HepG2 (cell line): ENCODE measurements around the gene CAGE1. TPM values are rescaled to one million over a fixed set of nuclear protein-coding genes. Genes with fewer than 3 reads are reported as not detected.
A peak's percentile ranks its signal among the peaks of the same experiment; 100 is the strongest.

ENCODE experiments used
- CBX1 ChIP-seq: IDR thresholded peaks from one replicate; pipeline ENCODE4 v1.6.1; 2016; ENCODE audit warnings: antibody characterized with exemption, low read depth
- DNMT1 ChIP-seq: sonication (generic); formaldehyde crosslinking; IDR thresholded peaks from 2 replicates; pipeline ENCODE4 v1.5.1; 2020; ENCODE audit warnings: mild to moderate bottlenecking, missing genetic modification reagents
- GFI1 ChIP-seq: sonication (generic); formaldehyde crosslinking; IDR thresholded peaks from 2 replicates; pipeline ENCODE4 v1.5.0; 2020; ENCODE audit warnings: missing genetic modification reagents, mild to moderate bottlenecking, borderline replicate concordance
- HHEX ChIP-seq: IDR thresholded peaks from 2 replicates; pipeline ENCODE4 v1.6.1; 2016; ENCODE audit warnings: control low read depth
- HNF4G ChIP-seq, 2 experiments: sonication (generic) in 1 of 2; formaldehyde crosslinking in 1 of 2; IDR thresholded peaks; 2 replicates each; pipeline versions ENCODE4 v1.4.0 to v1.6.1; 2011 to 2020; ENCODE audit warnings: borderline replicate concordance in 2 of 2, low read depth in 2 of 2, mild to moderate bottlenecking in 2 of 2, low read length in 1 of 2, missing genetic modification reagents in 1 of 2, moderate library complexity in 1 of 2
- MIXL1 ChIP-seq: IDR thresholded peaks from 2 replicates; pipeline ENCODE4 v1.6.1; 2016
- RARG ChIP-seq: sonication (generic); formaldehyde crosslinking; IDR thresholded peaks from 2 replicates; pipeline ENCODE4 v1.4.0; 2020; ENCODE audit warnings: low read depth, mild to moderate bottlenecking, missing genetic modification reagents
- RFXANK ChIP-seq: IDR thresholded peaks from 2 replicates; pipeline ENCODE4 v1.6.1; 2016
- SIX4 ChIP-seq: sonication (generic); formaldehyde crosslinking; IDR thresholded peaks from 2 replicates; pipeline ENCODE4 v1.4.0; 2020; ENCODE audit warnings: missing genetic modification reagents
- SMAD3 ChIP-seq: sonication (generic); formaldehyde crosslinking; IDR thresholded peaks from 2 replicates; pipeline ENCODE4 v1.4.0; 2020; ENCODE audit warnings: missing genetic modification reagents
- SRF ChIP-seq: IDR thresholded peaks from 2 replicates; pipeline ENCODE4 v1.6.1; 2011; ENCODE audit warnings: mild to moderate bottlenecking, low read depth, low read length, moderate library complexity
- YY1 ChIP-seq: IDR thresholded peaks from 2 replicates; pipeline ENCODE4 v1.6.1; 2011; ENCODE audit warnings: low read length, low read depth, moderate library complexity, mild to moderate bottlenecking; ENCODE audit not compliant: insufficient read depth, insufficient replicate concordance
- ZFP37 ChIP-seq: sonication (generic); formaldehyde crosslinking; IDR thresholded peaks from 2 replicates; pipeline ENCODE4 v1.4.0; 2020; ENCODE audit warnings: missing genetic modification reagents, borderline replicate concordance
- ZNF143 ChIP-seq: sonication (generic); formaldehyde crosslinking; IDR thresholded peaks from 2 replicates; pipeline ENCODE4 v1.4.0; 2020; ENCODE audit warnings: missing genetic modification reagents
- ZNF337 ChIP-seq: sonication (generic); formaldehyde crosslinking; IDR thresholded peaks from 2 replicates; pipeline ENCODE4 v1.5.1; 2020; ENCODE audit warnings: missing genetic modification reagents, low read depth, mild to moderate bottlenecking, borderline replicate concordance
- ZNF446 ChIP-seq: sonication (generic); formaldehyde crosslinking; IDR thresholded peaks from 2 replicates; pipeline ENCODE4 v1.5.0; 2020; ENCODE audit warnings: mild to moderate bottlenecking, missing genetic modification reagents
- ZNF549 ChIP-seq: sonication (generic); formaldehyde crosslinking; IDR thresholded peaks from 2 replicates; pipeline ENCODE4 v1.5.0; 2020; ENCODE audit warnings: missing genetic modification reagents
- ZNF562 ChIP-seq: sonication (generic); formaldehyde crosslinking; IDR thresholded peaks from 2 replicates; pipeline ENCODE4 v1.8.0; 2022; ENCODE audit warnings: missing genetic modification reagents, borderline replicate concordance
- ZNF629 ChIP-seq: sonication (generic); formaldehyde crosslinking; conservative IDR thresholded peaks from 2 replicates; pipeline ENCODE4 v1.5.0; 2020; ENCODE audit warnings: missing genetic modification reagents
- ZNF724P ChIP-seq: sonication (generic); formaldehyde crosslinking; IDR thresholded peaks from 2 replicates; pipeline ENCODE4 v1.8.0; 2022; ENCODE audit warnings: missing genetic modification reagents, borderline replicate concordance
- ZNF841 ChIP-seq: sonication (generic); formaldehyde crosslinking; IDR thresholded peaks from 2 replicates; pipeline ENCODE4 v1.8.1; 2023; ENCODE audit warnings: missing genetic modification reagents, borderline replicate concordance
- polyA plus RNA-seq, 8 experiments: library from polyadenylated mRNA; depleted of rRNA in 3 of 8; stranded (reverse) in 7 of 8; unstranded in 1 of 8; fragments of >200 nt; fragmentation: Illumina TruSeq in 4 of 8; extraction: Trizol in 4 of 8; gene quantifications; 2 replicates each; pipeline versions ENCODE4 v1.2.1 to v1.2.3, GENCODE V29; 2011 to 2016; ENCODE audit warnings: low read depth in 4 of 8, missing spikeins in 1 of 8, mixed read lengths in 1 of 8; ENCODE audit not compliant: insufficient read depth in 1 of 8
- total RNA-seq, 5 experiments: library from RNA; depleted of rRNA; stranded (reverse); fragments of >200 nt; fragmentation: Illumina TruSeq; extraction: Trizol; gene quantifications; 2 replicates each; pipeline ENCODE4 v1.2.3, GENCODE V29; 2016; ENCODE audit warnings: low read depth in 1 of 5
- TF ChIP-seq, protein P1 (sequence below): sonication (generic); formaldehyde crosslinking; IDR thresholded peaks from 2 replicates; pipeline ENCODE4 v1.5.1; 2020; ENCODE audit warnings: mild to moderate bottlenecking, missing genetic modification reagents
- TF ChIP-seq, protein P2 (sequence below): sonication (generic); formaldehyde crosslinking; IDR thresholded peaks from 2 replicates; pipeline ENCODE4 v1.8.1; 2023; ENCODE audit warnings: mild to moderate bottlenecking, inconsistent platforms, moderate library complexity, missing genetic modification reagents, borderline replicate concordance
- TF ChIP-seq, protein P3 (sequence below): sonication (generic); formaldehyde crosslinking; IDR thresholded peaks from 2 replicates; pipeline ENCODE4 v1.4.0; 2020; ENCODE audit warnings: missing genetic modification reagents
- TF ChIP-seq, protein P4 (sequence below), 2 experiments: fragments of 450-650 bp in 1 of 2; sonication (generic) in 1 of 2; formaldehyde crosslinking; IDR thresholded peaks; 2 replicates each; pipeline versions ENCODE4 v1.5.0 to v1.8.0; 2020 to 2022; ENCODE audit warnings: mild to moderate bottlenecking in 1 of 2, missing genetic modification reagents in 1 of 2

The CAGE1 gene
- total and polyA plus RNA-seq, 2 of the 13 experiments (the other 11 are each of a cell fraction or from before 2014, with no cell fraction given): 0.03 to 0.15 TPM

DNA sequence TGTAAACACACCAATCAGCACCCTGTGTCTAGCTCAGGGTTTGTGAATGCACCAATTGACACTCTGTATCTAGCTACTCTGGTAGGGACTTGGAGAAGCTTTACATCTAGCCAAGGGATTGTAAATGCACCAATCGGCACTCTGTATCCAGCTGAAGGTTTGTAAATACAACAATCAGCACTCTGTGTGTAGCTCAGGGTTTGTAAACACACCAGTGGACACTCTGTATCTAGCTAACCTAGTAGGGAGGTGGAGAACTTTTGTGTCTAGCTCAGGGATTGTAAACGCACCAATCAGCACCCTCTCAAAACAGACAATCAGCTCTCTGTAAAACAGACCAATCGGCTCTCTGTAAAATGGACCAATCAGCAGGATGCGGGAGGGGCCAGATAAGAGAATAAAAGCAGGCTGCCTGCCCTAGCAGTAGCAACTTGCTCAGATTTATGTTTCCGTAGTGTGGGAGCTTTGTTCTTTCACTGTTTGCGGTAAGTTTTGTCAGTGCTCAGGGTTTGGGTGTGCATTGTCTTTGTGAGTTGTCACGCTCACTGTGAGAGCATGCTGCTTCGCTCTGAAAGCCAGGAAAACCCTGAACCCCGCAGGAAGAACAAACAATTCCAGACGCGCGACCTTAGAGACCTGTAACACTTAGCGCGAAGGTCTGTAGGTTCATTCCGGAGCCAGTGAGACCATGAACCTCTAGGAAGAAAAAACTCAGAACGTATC is 37.1 kb upstream of the CAGE1 start (continued):
- TF ChIP-seq, protein P1, sequence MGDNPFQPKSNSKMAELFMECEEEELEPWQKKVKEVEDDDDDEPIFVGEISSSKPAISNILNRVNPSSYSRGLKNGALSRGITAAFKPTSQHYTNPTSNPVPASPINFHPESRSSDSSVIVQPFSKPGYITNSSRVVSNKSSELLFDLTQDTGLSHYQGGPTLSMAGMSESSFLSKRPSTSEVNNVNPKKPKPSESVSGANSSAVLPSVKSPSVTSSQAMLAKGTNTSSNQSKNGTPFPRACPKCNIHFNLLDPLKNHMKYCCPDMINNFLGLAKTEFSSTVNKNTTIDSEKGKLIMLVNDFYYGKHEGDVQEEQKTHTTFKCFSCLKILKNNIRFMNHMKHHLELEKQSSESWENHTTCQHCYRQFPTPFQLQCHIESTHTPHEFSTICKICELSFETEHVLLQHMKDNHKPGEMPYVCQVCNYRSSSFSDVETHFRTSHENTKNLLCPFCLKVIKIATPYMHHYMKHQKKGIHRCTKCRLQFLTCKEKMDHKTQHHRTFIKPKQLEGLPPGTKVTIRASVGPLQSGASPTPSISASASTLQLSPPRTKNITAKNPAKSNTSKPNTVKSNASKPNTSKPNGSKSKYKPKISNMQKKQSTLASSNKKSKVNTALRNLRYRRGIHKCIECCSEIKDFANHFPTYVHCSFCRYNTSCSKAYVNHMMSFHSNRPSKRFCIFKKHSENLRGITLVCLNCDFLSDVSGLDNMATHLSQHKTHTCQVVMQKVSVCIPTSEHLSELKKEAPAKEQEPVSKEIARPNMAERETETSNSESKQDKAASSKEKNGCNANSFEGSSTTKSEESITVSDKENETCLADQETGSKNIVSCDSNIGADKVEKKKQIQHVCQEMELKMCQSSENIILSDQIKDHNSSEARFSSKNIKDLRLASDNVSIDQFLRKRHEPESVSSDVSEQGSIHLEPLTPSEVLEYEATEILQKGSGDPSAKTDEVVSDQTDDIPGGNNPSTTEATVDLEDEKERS (CRISPR knock-in tag): peak; percentile 64; the same call in 1 of the 2 replicates
- TF ChIP-seq ZNF337 (CRISPR knock-in tag) (peak; percentile 6; the same call in 1 of the 2 replicates), ZNF549 (no peak), GFI1 (CRISPR knock-in tag) (peak; percentile 86), MIXL1 (CRISPR knock-in tag) (no peak), CBX1 (no peak), ZNF629 (CRISPR knock-in tag) (no peak), ZNF562 (CRISPR knock-in tag) (no peak), SMAD3 (peak; percentile 70; the same call in 1 of the 2 replicates), HHEX (no peak), ZNF143 (CRISPR knock-in tag) (no peak), ZNF841 (CRISPR knock-in tag) (no peak), ZFP37 (CRISPR knock-in tag) (no peak), YY1 (no peak), ZNF446 (CRISPR knock-in tag) (no peak), SIX4 (CRISPR knock-in tag) (0 out of 2 replicates have a peak, but pooled peaks have one; percentile 11), DNMT1 (CRISPR knock-in tag) (no peak), HNF4G (IDR thresholded peaks at IDR 0.05; ENCODE audit: borderline replicate concordance, low read depth, low read length) (no peak), HNF4G (CRISPR knock-in tag; IDR thresholded peaks at IDR 0.05; ENCODE audit: borderline replicate concordance, low read depth) (no peak), ZNF724P (CRISPR knock-in tag) (no peak), SRF (no peak), RARG (no peak), RFXANK (no peak)
- TF ChIP-seq, protein P2, sequence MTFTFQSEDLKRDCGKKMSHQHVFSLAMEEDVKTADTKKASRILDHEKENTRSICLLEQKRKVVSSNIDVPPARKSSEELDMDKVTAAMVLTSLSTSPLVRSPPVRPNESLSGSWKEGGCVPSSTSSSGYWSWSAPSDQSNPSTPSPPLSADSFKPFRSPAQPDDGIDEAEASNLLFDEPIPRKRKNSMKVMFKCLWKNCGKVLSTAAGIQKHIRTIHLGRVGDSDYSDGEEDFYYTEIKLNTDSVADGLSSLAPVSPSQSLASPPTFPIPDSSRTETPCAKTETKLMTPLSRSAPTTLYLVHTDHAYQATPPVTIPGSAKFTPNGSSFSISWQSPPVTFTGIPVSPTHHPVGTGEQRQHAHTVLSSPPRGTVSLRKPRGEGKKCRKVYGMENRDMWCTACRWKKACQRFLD (CRISPR knock-in tag): 0 out of 2 replicates have a peak, but pooled peaks have one; percentile 68
- TF ChIP-seq, protein P3, sequence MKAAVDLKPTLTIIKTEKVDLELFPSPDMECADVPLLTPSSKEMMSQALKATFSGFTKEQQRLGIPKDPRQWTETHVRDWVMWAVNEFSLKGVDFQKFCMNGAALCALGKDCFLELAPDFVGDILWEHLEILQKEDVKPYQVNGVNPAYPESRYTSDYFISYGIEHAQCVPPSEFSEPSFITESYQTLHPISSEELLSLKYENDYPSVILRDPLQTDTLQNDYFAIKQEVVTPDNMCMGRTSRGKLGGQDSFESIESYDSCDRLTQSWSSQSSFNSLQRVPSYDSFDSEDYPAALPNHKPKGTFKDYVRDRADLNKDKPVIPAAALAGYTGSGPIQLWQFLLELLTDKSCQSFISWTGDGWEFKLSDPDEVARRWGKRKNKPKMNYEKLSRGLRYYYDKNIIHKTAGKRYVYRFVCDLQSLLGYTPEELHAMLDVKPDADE (CRISPR knock-in tag): no peak
- TF ChIP-seq, protein P4, sequence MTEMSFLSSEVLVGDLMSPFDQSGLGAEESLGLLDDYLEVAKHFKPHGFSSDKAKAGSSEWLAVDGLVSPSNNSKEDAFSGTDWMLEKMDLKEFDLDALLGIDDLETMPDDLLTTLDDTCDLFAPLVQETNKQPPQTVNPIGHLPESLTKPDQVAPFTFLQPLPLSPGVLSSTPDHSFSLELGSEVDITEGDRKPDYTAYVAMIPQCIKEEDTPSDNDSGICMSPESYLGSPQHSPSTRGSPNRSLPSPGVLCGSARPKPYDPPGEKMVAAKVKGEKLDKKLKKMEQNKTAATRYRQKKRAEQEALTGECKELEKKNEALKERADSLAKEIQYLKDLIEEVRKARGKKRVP (CRISPR knock-in tag; IDR thresholded peaks at IDR 0.05): no peak
